ENCODE data around the gene BICDL1. TPM values are rescaled to one million over a fixed set of nuclear protein-coding genes. Genes with fewer than 3 reads are reported as not detected.

Gene BICDL1
- total RNA-seq, 6 donors from 2014 or later: 10.5 to 21.0 (median 15.9) TPM

GRCh38 chr12:120103371-120103770, 114.3 kb downstream of the BICDL1 start:
- peaks cover 2 to 86% (median 64%) of the 10 kb centered on the region in 4 donors for H3K36me3 ChIP-seq
- no peak for DNase-seq

GRCh38 chr12:120106151-120106550, 117.1 kb downstream of the BICDL1 start:
- Histone ChIP-seq H3K27me3 (no peaks in the 10 kb centered on the region), H3K4me3 (no peak overlapping the region), H3K9me3 (no peaks in the 10 kb centered on the region), H3K36me3 (peaks cover 2 to 60% (median 40%) of the 10 kb centered on the region in 4 donors), H3K27ac (no peak overlapping the region), H3K4me1 (peaks cover 20 to 43% (median 29%) of the 10 kb centered on the region in 4 donors)
- ATAC-seq (ENCODE audit: low FRiP score in 2 of 2): no peak
- DNase-seq: no peak
- TF ChIP-seq CTCF (IDR thresholded peaks at IDR 0.05): no peak
- no peak for TF ChIP-seq EP300 (IDR thresholded peaks at IDR 0.05)
- no peak for TF ChIP-seq POLR2AphosphoS5 (IDR thresholded peaks at IDR 0.05)
- TF ChIP-seq POLR2A (IDR thresholded peaks at IDR 0.05): no peak
- WGBS, 2 donors: 93 to 100% methylated on average over 1 of the region's 1 CpG

More at GRCh38 chr12:120103371-120103770, 114.3 kb downstream of the BICDL1 start:
- no peaks in the 10 kb centered on the region for H3K9me3 ChIP-seq
- 93 to 96% methylated on average over 10 to 13 of the region's 13 CpGs for WGBS, 2 donors
- H3K4me3 ChIP-seq: no peak overlapping the region
- H3K4me1 ChIP-seq: peaks cover 21 to 29% (median 25%) of the 10 kb centered on the region in 4 donors
- no peak for ATAC-seq (ENCODE audit: low FRiP score in 2 of 2)
- no peak overlapping the region for H3K27ac ChIP-seq
- no peak for TF ChIP-seq EP300 (IDR thresholded peaks at IDR 0.05)
- no peak for TF ChIP-seq CTCF (IDR thresholded peaks at IDR 0.05)
- TF ChIP-seq POLR2A (IDR thresholded peaks at IDR 0.05): no peak
- no peak for TF ChIP-seq POLR2AphosphoS5 (IDR thresholded peaks at IDR 0.05)
- H3K27me3 ChIP-seq: no peaks in the 10 kb centered on the region

- H3K4me1 ChIP-seq: peaks cover 22 to 45% (median 23%) of the 10 kb centered on the region in 4 donors
- WGBS, 2 donors: 82 to 86% methylated on average over 10 of the region's 10 CpGs
- no peaks in the 10 kb centered on the region for H3K27me3 ChIP-seq
- ATAC-seq (ENCODE audit: low FRiP score in 2 of 2) (no peak), DNase-seq (no peak)
- no peak overlapping the region for H3K4me3 ChIP-seq
- peaks cover 0 to 35% (median 15%) of the 10 kb centered on the region in 4 donors for H3K36me3 ChIP-seq
- H3K9me3 ChIP-seq: no peaks in the 10 kb centered on the region
- no peak overlapping the region for H3K27ac ChIP-seq
- TF ChIP-seq EP300 (IDR thresholded peaks at IDR 0.05) (no peak), POLR2AphosphoS5 (IDR thresholded peaks at IDR 0.05) (no peak), POLR2A (IDR thresholded peaks at IDR 0.05) (no peak), CTCF (IDR thresholded peaks at IDR 0.05) (no peak)
These were observed 120.7 kb downstream of the BICDL1 start for GRCh38 chr12:120109570-120110267.

- Histone ChIP-seq H3K4me1 (peaks cover 32 to 56% (median 34%) of the 10 kb centered on the region in 4 donors), H3K27me3 (no peaks in the 10 kb centered on the region), H3K9me3 (no peaks in the 10 kb centered on the region), H3K4me3 (no peak overlapping the region), H3K36me3 (peaks cover 0 to 29% (median 9%) of the 10 kb centered on the region in 4 donors), H3K27ac (peak overlapping the region in 3 of 4 donors; percentile 35 to 76 (median 46))
- DNase-seq (peak in 1 of 2 donors; percentile 84), ATAC-seq (ENCODE audit: low FRiP score in 2 of 2) (peak; percentile 87 to 92)
- WGBS, 2 donors: 63 to 70% methylated on average over 19 to 26 of the region's 26 CpGs
- TF ChIP-seq POLR2AphosphoS5 (IDR thresholded peaks at IDR 0.05): no peak
- TF ChIP-seq EP300 (IDR thresholded peaks at IDR 0.05): no peak
- no peak for TF ChIP-seq CTCF (IDR thresholded peaks at IDR 0.05)
- peak in 1 of 4 donors; percentile 16 for TF ChIP-seq POLR2A (IDR thresholded peaks at IDR 0.05)
These were observed 121.8 kb downstream of the BICDL1 start for GRCh38 chr12:120110550-120111501.

Measured in upper lobe of left lung (tissue), 6 donors.